ENCODE measurements around the gene CLTCL1. TPM values are rescaled to one million over a fixed set of nuclear protein-coding genes. Genes with fewer than 3 reads are reported as not detected.

Gene CLTCL1
- total and polyA plus RNA-seq, 2 experiments from 2014 or later = 6.6 to 15.1 TPM

GRCh38 chr22:19139001-19139356, 152.5 kb downstream of the CLTCL1 start:
- no peak overlapping the region for H3K4me2 ChIP-seq
- H3K4me3 Mint-ChIP-seq = no peak overlapping the region
- no peaks in the 10 kb centered on the region for H3K27me3 ChIP-seq (ENCODE audit: insufficient read depth)
- H3K27ac ChIP-seq (ENCODE audit: low read depth) = no peak overlapping the region
- H2AFZ ChIP-seq = no peak overlapping the region
- H3K4me1 Mint-ChIP-seq = peaks cover 2% of the 10 kb centered on the region
- H4K20me1 ChIP-seq (replicated peaks; ENCODE audit: insufficient read depth) = no peaks in the 10 kb centered on the region
- H3K36me3 ChIP-seq (ENCODE audit: insufficient read depth) = peaks cover 6% of the 10 kb centered on the region
- H3K4me1 ChIP-seq (ENCODE audit: insufficient read depth) = peaks cover 4% of the 10 kb centered on the region; the same call in 1 of the 2 replicates
- H3K27me3 Mint-ChIP-seq (ENCODE audit: insufficient read depth, low read depth, poor library complexity) = peaks cover 11% of the 10 kb centered on the region
- no peak for DNase-seq (ENCODE audit: low spot score)
- TF ChIP-seq EZH2 (IDR thresholded peaks at IDR 0.05; ENCODE audit: low read depth, unreplicated experiment) = no peak
- TF ChIP-seq ETS1 (IDR thresholded peaks at IDR 0.05) = no peak
- TF ChIP-seq REST (IDR thresholded peaks at IDR 0.05; ENCODE audit: unreplicated experiment) = no peak
- no peak for TF ChIP-seq CREB1 (CRISPR knock-in tag; IDR thresholded peaks at IDR 0.05; ENCODE audit: low read depth)
- no peak for TF ChIP-seq NANOG (IDR thresholded peaks at IDR 0.05; ENCODE audit: borderline replicate concordance)
- TF ChIP-seq JUNB (IDR thresholded peaks at IDR 0.05; ENCODE audit: unreplicated experiment) = no peak
- no peak for TF ChIP-seq ZNF462 (CRISPR knock-in tag; IDR thresholded peaks at IDR 0.05)
- H3K36me3 Mint-ChIP-seq (ENCODE audit: low read depth) = peaks cover 55% of the 10 kb centered on the region
- no peak for ATAC-seq
- no peak overlapping the region for H3K27ac Mint-ChIP-seq
- H3F3A ChIP-seq (replicated peaks; ENCODE audit: low read depth) = no peaks in the 10 kb centered on the region
- H3K9me3 Mint-ChIP-seq = no peaks in the 10 kb centered on the region
- H3K79me2 ChIP-seq (replicated peaks; ENCODE audit: insufficient read depth) = peaks cover 9% of the 10 kb centered on the region
- H3K9me2 ChIP-seq (ENCODE audit: insufficient read depth) = no peaks in the 10 kb centered on the region
- no peak overlapping the region for H3K4me3 ChIP-seq

Measured in GM23338 (cell line).